ENCODE measurements around the gene HTR6.

GRCh38 chr1:19622204-19622603, 42.5 kb upstream of the HTR6 start:
- TF ChIP-seq CTCF (IDR thresholded peaks at IDR 0.05 in 4 of 5, conservative IDR thresholded peaks at IDR 0.05 in 1 of 5) (no peak), POLR2A (IDR thresholded peaks at IDR 0.05) (no peak)

All from gastrocnemius medialis (tissue), 4 donors.